GM19438 (cell line): ENCODE results near the gene ERH.
"Not testable (repeated sequence)": the region's sequence is repeated elsewhere in the genome, so short reads cannot be mapped to it uniquely, and the experiment has no call there.

ENCODE experiments used
- ATAC-seq: cut with Tn5 transposase; IDR thresholded peaks from one replicate; pipeline ENCODE4 v1.9.1; 2021; ENCODE audit warnings: low read depth; ENCODE audit not compliant: unreplicated experiment

Gene ERH

DNA sequence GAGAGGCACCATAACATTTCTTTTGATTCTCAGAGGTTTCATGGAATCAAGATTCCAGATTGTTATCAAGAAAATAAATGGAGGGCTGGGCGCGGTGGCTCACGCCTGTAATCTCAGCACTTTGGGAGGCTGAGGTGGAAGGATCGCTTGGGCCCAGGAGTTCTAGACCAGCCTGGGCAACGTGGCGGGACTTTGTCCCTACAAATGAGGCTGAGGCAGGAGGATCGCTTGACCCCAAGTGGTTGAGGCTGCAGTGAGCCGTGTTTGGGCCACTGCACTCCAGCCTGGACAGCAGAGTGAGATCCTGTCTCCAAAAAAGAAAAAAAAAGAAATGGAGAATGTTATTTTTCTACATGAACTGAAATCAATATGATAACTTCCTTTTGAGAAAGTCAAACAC, 1.7 kb upstream of the ERH start:
- no peak for ATAC-seq

DNA sequence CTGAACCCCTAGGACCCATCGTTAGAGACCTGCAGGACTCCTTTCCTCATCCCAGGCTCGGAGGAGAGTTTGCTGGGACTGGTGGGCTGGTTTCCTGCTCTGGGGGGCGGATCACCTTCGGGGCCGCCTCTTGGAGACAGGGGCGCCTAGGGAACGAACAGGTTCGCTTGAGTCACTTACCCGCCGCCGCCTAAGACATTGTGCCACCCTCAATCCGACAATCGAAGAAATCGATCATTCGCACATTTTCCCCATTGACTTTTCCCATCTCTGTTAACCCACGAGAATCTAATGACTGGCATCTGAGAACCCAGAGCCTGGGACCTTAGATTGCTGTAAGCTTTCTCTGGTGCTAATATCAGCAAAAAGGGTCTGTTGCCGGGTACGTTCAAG, 715 bp upstream of the ERH start:
- no peak for ATAC-seq

DNA sequence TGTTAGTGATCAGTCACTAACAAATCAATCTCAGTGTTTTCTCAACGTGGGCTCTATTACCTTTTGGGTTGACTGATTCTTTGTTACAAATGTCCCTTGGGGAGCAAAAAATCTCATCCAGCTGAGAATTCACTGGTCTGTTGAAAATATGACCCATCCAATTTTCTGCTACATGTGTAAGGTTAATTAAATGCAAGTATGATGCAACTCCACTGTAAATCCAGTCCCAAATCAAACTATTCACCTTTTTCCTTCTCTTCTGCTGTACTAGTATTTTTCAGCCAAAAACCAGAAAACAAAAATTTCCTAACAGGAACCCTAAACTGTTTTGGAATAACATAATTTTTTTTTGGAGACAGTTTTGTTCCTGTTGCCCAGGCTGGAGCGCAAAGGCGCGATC, 2.2 kb downstream of the ERH start:
- ATAC-seq = no peak

DNA sequence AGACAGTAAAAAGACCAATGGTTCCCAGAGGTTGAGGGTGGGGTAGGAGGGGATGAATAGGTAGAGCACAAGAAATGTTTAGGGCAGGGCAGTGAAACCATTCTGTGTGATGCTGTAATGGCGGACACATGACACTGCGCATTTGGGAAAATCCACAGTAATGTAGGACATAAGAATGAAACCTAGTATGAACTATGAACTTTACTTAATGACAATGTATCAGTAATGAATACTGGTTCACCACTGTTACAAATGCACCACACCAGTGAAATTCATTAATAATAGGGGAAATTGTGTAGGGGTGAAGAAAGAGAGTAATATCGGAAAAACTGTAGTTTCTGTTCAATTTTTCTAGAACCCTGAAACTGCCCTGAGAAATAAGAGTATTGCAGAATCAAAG, 5.6 kb downstream of the ERH start:
- ATAC-seq = no peak

DNA sequence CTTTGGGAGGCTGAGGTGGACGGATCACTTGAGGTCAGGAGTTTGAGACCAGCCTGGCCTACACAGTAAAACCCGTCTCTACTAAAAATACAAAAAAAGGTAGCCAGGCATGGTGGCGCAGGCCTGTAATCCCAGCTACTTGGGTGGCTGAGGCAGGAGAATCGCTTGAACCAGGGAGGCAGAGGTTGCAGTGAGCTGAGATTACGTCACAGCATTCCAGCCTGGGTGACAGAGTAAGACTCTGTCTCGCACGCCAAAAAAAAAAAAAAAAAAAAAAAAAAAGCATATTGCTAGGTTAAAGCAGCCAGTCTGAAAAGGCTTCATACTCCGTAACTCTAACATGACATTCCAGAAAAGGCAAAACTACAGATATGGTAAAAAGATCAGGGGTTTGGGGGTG, 6.7 kb downstream of the ERH start:
- not testable (repeated sequence) for ATAC-seq

DNA sequence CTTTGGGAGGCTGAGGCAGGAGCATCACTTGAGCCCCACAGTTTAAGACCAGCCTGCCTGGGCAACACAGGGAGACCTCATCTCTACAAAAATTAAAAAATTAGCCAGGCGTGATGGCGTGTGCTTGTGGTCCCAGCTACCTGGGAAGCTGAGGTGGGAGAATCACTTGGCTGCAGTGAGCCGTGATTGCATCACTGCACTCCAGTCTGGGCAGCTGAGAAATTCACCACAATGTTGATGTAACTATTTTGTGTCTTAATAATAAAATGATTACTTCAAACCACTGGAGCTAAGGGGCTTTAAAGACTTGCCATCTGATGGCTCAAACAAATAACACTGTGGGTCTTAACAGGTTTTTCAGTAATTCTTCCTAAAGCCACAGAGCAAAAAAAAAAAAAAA, 10.8 kb downstream of the ERH start:
- no peak for ATAC-seq

DNA sequence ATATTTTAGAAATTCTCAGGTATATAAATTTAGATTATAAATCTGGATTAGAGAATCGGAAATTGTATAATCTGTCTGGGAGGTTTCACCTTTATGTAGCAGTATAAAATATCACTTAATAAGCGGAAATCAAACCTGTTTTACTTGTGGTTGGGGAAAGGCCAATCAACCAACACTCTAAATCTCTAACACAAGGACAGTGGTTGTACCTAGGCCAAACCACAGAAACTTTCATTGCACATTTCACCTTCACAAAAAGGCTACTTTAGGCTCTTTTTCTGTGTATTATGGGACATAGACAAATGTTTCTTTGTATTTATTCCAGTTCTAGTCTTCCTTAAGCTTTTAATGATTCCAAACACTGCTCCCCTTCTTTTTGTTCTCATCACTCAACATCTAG, 19.8 kb downstream of the ERH start:
- no peak for ATAC-seq

DNA sequence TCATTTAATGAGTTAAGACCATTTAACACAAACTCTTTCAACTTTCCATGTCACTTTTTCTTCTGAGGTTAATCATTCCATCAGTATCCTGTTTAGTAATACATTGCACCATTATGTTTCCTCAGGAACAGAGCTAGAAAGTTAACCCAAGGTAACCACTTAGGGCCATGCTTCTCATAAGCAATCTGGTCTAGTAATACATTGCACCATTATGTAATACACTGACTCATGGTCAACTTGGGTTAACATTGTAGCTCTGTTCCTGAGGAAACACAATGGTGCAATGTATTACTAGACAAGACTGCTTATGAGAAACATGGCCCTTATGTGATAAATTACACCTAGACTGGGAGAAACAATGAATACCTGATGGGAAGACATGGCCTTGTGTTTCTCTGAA, 21.7 kb downstream of the ERH start:
- no peak for ATAC-seq

DNA sequence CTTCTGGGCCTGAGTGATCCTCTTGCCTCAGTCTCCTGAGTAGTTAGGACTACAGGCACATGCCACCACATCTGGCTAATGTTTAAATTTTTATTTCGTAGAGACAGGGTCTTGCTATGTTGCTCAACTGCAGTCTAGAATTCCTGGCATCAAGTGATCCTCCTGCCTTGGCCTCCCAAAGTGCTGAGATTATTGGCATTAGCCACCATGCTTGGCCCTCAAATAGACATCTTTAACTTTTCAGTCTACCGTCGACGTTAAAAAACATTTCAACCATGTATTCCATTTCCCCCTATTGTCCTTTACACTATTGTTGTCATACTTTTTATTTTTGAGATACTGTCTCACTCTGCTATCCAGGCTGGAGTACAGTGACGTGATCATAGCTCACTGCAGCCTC, 22.4 kb downstream of the ERH start:
- ATAC-seq = no peak

DNA sequence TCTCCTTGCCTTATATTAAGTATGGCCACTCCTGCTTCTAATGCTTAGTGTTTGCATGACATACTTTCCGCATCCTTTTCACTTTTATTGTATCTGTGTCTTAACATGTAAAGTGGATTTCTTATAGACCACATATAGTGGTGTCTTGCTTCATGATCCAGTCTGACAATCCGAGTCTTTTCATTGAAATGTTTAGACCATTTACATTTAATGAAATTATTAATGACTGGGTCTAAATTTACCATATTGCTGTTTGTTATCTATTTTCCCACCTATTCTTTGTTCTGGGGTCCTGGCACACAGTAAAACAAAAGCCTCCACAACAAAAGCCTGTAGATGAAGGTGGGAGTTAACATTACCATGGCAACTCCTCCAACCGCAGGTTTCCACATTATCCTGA, 22.9 kb downstream of the ERH start:
- ATAC-seq = no peak

DNA sequence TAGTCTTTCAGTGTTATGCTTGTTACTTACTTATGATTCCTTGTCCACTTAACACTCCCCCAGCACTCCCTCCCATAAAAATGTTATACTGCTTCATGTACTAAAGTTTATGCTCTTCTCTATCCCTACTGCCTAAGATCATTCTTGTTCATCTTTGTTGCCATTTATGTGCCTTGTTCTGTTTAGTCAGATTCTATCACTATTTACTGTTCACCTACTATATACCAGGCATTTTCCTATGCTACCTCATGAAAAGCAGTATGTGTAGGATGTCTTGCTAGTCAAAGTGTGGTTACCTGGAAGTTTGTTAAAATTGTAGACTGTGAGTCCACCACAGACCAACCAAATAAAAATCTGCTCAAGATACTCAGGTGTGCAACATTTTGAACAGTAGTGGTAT, 23.9 kb downstream of the ERH start:
- ATAC-seq = no peak

DNA sequence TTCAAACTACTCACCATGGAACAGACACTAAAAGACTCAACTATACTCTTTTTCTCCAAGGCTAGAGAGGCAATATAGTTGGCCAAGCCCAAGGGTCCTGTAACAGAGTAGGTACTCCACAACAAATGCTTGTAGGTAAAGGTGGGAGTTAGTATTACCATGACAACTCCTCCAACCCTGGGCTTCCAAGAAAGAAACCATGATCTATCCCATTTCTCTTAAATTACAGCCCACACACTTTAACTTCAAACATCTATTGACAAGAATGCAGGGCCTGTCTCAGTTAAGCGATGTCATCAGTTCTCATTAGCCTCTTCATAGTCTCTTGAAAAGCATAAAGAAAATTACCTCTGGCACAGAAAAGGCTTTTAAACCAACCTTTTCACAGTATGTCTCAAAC, 25.0 kb downstream of the ERH start:
- ATAC-seq = no peak

DNA sequence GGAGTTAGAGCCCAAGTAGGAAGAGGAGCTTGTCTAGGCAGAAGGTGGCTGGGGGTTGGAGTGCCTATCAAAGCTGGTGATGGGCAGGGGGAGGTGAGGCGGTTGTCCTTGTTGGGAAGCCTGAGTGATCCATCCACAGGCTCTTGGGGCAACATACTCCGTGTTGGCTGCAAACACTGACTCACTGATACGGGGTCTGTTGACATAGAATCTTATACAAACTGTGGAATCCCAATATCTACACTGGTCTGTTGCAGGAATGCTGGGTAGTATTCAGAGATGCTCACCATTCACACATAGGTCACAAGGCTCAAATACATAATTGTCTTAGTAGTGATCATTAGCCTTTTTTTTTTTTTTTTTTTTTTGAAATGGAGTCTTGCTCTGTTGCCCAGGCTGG, 26.0 kb downstream of the ERH start:
- no peak for ATAC-seq

DNA sequence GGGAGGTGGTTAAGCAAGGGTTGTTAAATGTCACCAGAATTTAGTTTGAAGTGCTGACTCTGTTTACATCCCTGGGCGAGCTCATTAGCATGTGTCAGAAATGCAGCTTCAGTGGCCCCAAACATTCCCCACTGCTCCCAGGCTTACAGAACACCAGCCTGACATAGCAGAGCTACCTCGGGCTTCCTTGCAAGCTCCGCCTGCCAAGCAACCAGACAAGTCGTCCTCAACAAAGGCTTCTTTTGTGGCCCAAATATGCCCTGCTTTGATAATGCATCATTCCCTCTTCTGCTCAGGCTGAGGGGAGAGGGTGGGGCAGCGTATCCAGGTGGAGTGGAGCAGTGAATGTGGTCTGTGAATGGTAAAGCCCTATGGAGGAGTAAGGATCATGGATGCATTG, 28.0 kb downstream of the ERH start:
- ATAC-seq = no peak

DNA sequence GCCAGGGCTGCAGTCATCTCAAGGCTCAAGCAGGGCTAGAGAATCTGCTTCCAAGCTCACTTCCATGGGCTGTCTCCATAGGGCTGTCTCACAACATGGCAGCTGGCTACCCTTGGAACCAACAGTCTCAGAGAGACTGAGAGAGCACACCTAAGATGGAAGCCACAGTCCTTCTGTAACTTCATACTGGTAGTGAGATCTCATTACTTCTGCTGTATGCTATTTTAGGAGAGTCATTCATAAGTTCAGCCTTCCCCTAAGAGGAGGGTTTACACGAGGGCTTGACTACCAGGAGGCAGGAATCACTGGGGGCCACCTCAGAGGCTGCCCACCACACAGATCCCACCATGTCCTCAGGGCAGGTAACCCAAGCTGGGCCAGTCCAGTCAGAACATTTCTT, 29.7 kb downstream of the ERH start:
- no peak for ATAC-seq

DNA sequence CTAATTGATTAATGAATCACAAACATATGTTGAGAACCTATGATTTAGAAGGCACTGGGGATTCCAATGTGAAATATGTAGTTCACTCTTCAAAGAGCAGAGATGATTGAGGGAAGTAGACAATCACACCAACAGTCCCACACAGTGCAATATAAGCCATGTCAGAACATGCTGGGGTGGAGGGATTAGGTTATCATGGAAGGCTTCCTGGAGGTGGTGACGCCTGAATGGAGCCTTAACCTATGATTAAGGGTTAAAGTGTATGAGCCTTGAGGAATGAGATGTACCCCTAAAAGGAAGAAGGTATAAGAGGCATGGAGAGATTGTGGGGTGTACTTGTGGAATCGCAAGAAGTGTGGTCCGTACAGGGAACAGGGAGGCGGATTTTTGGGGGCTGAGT, 31.3 kb downstream of the ERH start:
- ATAC-seq = no peak

DNA sequence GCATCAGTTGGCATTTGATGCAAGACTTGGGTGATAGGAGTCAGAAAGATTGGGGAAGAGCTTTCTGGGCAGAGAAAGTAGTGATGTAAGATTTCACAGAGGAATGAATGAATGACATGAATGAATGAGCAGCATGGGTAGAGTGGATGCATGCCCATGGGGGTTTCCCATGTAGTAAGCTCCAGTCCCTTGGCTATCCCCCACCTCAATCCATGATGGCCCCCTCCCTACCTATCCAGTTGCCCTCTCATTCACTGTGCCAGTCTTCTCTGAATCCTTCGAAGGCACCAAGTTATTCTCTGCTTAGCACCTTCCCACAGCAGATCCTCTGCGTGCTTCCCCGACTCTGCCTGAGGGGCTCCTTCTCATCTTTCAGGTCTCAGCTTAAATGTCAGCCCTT, 32.0 kb downstream of the ERH start:
- ATAC-seq = no peak

DNA sequence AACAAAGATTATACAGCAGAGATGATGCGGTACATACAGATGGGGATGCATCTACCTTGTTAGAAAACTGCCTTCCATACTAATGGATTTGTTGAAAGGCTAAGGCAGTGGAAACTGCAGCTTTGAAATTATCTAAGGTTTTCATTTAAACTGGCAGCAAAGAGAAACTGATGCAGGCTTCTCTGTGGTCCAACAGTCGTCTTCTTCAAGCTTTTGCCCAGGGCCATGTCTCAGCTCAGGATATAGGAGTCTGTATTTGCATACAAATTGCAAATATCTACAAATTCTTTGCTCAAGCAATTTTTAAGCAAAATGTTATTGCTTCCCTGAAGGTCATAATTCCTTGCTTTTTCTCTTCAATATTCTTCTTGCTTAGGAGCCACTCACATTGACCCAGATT, 33.7 kb downstream of the ERH start:
- no peak for ATAC-seq

DNA sequence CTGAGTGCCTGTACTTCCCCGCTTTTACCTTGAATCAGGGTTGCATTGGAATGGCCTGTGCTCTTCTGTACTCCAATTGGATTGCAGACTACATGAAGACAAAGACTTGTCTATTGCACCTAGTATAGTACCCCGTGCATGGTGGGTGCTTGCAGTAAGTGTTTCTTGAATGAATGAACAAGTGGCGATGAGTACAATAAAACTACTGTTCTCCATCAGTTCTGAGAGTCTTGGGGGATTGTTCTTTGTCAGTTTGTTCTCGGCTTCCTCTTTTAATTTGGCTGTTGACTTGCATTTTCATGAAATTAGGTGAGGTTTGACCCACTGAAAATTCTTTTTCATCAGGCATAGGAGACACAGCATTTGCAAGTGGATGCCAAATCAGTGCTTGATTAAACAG, 34.1 kb downstream of the ERH start:
- ATAC-seq = no peak

DNA sequence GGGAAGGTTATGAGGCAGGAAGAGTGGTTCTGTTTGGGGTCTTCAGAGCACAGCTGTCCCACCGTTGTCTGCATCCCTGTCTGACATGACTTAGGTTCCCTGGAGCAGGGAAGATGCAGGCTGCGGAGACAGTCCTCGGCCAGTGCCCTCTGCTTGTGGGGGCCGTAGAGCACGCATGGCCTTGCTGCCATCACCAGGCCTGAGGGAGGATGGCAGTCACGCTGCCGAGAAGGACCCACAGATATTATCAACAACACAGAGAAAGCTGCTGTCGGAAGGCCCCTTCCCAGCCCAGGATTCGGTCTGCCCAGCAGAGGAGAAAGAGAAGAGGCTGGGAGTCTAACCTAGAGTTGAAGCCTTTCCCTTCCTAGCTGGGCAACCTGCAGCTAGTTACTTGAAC, 35.0 kb downstream of the ERH start:
- no peak for ATAC-seq

DNA sequence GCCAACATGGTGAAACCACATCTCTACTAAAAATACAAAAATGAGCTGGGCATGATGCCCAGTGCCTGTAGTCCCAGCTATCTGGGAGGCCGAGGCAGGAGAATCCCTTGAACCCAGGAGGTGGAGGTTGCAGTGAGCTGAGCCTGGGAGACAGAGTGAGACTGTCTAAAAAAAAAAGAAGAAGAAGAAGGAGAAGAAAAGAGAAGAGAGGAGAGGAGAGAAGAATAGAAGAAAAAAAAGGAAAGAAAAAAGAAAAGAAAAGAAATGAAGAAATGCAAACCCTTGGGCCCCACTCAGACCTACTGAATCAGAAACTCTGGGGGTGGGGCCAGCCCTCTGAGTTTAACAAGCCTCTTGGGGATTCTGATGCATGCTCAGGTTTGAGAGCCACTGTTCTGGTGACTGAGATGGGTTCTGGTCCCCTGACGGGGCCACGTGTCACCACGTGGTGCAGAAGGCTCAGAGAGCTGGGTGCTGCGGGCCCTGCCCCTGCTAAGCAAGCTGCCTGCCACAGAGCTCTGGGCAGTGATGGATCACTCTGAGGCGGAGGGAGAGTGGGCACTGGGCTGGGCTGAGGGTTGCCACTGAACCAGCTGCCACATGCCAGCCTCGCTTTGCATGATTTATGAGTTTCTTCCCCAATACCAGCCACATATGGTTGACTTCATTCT, 37.5 kb downstream of the ERH start:
- no peak for ATAC-seq

DNA sequence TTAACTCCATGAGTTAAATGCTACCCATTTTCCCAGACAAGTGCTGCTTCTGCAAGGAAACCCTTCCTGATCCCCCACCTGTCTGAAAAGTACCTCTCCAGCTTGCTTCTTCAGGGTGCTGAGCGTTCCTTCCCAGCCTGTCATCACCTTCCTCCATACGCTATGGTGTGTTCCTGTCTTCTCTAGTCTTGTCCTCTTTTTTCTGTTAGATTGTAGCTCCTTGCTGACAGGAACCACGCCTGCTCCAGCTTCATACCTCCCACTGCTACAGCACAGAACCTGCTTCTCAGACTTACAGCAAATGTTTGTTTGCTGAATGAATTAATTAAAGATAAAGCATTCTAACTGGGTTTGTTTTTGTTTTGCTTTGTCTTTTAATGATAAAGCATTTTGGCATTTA, 39.1 kb downstream of the ERH start:
- no peak for ATAC-seq

DNA sequence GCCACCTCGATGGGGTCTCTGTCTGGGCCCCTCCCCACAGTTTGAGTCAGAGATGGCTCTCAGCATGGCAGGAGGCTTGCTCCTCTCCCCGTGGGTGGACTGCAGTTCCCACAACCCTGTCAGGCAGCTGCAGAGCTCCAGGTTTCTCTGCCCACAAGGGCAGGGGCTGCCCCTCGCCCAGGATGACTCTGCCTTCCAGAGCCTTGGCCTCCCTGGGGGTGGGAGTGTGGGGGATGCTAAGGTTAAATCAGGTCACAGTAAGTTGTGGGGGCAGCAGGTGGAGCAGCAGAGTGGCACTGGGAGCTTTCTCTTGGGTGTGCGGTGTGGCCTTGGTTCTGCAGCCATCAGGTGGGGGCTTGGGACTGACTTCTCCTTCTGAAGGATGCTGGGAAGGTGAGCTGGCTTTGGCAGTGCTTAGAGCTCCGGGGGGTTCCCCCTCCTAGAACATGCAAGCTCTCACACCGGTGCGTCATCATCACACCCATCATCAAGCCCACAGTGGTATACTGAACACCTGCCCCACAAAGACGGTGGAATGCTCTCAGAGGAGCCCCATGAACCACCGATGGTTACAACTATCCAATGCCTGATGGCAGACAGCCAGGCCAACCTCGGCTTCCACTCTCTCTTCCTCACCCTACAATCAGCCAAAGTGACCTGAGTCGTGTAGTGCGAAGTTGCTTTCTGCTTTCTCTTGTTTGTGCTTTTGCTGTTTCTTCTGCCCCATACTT, 39.7 kb downstream of the ERH start:
- no peak for ATAC-seq
